DMS114 treated with DMSO at 0.1 percent for 48 hours (cell line): ENCODE data around the gene TRPM2.
"Not testable (repeated sequence)": the region's sequence is repeated elsewhere in the genome, so short reads cannot be mapped to it uniquely, and the experiment has no call there.

Experiments used
- DNase-seq: peaks from one replicate; lab custom pipeline; 2025; ENCODE audit not compliant: unreplicated experiment; lab: John Stamatoyannopoulos, UW

TRPM2 gene

DNA sequence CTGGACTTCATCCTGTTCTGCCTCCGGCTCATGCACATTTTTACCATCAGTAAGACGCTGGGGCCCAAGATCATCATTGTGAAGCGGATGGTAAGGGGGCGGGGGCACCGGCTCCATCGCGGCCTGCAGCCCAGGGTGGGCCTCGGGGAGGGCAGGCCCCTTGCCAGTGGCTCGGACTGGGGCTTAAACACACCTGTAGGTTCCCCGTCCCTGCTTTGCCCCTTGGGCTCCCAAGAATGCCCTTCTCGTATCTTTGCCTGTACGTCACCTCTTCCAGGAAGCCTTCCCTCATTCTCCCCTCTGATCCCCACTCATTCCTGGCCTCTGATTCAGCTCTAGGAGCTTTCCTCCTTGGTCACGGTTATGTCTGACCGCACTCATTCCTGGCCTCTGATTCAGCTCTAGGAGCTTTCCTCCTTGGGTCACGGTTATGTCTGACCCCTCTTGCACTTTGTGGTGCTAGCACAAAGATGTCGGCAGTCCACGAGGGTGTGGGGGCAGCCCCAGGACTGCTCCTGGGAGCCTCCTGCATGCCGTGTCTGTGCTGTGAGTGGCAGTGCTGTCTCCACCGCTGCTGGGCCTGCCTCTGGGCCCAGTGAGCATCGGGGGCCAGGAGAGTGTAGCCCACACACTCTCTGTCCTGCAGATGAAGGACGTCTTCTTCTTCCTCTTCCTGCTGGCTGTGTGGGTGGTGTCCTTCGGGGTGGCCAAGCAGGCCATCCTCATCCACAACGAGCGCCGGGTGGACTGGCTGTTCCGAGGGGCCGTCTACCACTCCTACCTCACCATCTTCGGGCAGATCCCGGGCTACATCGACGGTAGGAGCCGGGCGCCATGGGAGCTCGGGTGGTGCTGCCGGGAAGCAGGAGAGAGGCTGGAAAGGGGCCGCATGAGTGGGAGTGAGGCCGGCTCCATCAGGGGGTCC, 52.8 kb downstream of the TRPM2 start:
- no peak for DNase-seq

GRCh38 chr21:44406953-44407352, 53.5 kb downstream of the TRPM2 start:
- DNase-seq = no peak

- DNase-seq = no peak
Measured at GRCh38 chr21:44407493-44407892, 54.1 kb downstream of the TRPM2 start.

- DNase-seq = no peak
Measured at GRCh38 chr21:44408226-44408625, 54.8 kb downstream of the TRPM2 start.

- DNase-seq = no peak
Measured at GRCh38 chr21:44413566-44414290, 60.3 kb downstream of the TRPM2 start.

DNA sequence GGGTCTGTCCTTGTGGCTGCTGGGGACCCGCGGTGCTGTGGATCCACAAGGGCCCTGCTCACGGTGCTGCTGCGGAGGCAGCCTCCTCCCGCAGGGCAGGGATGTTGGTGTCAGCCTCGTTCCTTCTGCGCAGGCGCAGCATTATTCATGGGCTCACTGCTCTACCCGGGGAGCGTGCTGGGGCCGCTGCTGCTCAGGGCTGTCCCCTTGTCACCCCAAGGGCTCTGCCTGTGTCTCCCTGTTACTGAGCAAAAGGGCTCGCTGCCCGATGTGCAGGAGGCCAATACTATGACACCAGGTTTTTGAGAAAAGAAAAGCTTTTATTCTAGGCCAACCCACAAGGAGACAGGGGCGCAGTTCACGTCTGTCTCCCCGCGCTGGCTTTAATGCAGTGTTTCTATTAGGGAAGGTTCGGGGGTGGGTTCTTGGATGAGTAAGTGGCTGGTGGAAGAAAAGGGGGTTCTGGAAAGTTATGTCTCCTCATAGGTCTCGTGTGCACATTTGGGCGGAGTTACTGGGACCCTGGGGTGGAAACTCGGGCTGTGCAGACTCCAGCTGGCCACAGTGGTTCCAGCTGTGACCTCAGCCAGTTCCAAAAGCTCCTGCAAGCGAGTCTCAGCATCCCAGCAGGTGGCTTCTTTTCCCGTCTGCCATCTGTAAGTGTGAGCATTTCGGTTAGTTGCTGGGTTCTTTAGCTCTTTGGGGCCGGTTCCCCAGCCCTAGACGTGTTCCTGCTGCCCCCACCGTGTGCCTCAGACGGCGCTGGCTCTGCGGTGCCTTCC, 61.1 kb downstream of the TRPM2 start:
- no peak for DNase-seq

GRCh38 chr21:44415073-44416025, 61.9 kb downstream of the TRPM2 start:
- DNase-seq = no peak

- DNase-seq = no peak
Measured at GRCh38 chr21:44416193-44416592, 62.8 kb downstream of the TRPM2 start.

GRCh38 chr21:44417621-44418107, 64.2 kb downstream of the TRPM2 start:
- DNase-seq = not testable (repeated sequence)

DNA sequence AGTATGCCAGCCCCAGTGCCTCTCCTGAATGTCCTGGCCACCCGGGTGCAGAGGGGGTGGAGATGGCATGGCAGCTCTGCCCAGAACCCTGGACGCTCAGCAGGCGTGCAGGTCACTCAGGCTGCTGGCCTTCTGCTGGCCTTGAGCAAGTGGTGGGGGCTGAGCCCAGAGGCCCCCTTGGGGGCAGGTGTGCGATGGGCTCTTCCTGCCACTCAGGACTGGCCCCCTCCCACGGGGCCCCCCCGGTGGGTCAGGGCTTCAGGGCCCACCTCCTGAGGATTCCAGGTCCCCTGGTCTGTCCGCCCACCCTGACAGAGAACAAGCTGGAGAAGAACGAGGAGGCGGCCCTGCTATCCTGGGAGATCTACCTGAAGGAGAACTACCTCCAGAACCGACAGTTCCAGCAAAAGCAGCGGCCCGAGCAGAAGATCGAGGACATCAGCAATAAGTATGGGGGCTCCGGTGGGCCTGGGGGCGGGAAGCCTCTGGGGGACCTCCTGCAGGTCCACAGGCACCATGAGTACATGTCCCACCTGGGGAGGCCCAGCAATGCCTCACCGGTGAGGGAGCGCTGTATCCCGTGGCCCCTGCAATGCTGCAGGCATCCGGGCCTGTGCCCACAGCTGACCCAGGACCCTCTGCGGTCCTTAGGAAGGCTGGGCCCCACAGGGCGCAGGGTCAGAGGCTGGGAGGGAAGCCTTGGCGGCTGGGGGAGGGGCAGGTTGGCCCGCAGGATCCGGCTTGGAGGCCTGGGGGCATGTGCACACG, 64.9 kb downstream of the TRPM2 start:
- no peak for DNase-seq

- no peak for DNase-seq
Measured at GRCh38 chr21:44418876-44419230, 65.4 kb downstream of the TRPM2 start.

DNA sequence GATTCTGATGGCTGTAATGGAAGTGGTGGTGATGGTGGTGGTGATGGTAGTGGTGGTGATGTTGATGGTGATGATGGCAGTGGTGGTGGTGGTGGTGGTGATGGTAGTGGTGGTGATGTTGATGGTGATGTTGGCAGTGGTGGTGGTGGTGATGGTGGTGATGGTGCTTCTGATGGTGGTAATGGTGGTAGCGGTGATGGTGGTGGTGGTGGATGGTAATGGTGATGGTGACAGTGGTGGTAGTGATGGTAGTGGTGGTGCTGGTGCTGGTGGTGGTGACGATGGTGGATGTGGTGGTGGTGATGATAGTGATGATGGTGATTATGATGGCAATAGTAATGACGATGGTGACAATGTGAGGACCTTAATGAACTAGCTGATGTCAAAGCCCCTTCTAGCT, 66.3 kb downstream of the TRPM2 start:
- DNase-seq = no peak

DNA sequence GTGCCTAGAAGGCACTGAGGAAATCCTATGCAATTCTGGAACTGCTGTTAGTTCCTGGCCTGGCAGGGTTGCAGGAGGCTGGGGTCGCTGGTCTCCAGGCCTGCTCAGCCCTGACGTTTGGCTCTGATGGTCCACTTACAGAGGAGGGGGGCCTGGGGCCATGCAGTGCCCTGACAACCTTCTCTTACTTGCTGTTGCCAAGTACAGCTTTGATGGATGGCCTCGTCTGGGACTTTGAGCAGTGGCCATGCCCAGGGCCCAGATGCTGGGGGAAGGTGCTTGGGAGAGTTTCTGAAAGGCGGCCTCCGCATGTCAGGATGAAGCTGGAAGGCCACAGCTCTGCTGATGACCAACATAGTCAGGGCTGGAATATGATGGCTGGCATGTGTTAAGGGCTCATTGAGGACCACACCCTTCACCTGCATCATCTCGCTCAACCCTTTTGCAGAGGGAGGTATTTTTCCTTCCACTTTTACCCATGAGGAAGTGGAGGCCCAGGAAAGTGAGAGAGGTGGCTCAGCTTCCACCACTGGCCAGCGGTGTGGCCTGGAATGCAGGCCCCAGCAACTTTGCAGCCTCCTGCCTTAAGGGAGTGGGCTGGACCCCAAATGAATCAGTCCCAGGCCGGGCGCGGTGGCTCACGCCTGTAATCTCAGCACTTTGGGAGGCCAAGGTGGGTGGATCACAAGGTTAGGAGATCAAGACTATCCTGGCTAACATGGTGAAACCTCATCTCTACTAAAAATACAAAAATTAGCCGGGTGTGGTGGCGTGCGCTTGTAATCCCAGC, 67.2 kb downstream of the TRPM2 start:
- DNase-seq = no peak

DNA sequence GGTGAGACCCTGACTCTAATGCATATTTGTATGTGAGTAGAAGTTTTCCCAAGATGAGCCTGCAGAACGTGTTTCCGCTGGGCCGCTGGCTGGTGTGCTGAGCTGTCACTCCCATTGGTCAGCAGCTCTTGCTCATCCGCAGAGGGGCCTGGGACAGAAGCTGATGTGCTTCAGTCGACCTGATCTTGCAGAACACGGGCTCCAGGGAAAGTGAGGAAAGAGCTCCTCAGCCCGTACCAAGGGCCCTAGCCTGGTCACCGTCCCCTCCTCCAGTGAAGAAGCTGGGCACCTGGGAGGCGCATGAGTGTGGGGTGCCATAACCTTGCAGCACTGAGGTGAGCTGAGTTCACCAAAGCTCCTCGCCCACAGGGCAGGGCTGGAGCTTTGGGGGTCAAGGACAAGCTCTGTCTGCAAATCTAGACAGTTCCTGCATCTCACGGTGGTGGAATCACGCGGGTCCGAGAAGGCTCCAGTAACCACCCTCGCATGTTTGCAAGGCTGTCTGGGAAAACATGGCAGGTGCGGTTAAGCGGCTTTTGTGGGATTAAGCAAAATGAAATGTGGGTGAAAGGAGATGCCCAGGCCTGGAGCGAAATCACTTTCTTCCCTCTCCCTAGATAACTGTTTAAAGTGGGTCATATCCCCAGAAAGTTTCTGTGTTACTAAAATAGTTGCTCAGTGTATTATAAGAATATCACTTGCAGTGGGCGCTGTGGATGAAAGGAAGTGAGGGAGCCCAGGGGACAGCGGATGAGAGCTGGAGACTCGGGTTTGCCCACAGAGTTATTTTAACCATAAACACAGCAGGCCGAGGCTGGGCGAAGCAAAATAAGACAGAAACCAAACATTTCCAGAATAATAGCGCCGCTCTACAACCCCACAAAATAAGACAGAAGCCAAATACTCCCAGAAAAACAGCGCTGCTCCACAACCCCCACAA, 68.8 kb downstream of the TRPM2 start:
- no peak for DNase-seq

GRCh38 chr21:44423312-44423821, 69.9 kb downstream of the TRPM2 start:
- DNase-seq = no peak

DNA sequence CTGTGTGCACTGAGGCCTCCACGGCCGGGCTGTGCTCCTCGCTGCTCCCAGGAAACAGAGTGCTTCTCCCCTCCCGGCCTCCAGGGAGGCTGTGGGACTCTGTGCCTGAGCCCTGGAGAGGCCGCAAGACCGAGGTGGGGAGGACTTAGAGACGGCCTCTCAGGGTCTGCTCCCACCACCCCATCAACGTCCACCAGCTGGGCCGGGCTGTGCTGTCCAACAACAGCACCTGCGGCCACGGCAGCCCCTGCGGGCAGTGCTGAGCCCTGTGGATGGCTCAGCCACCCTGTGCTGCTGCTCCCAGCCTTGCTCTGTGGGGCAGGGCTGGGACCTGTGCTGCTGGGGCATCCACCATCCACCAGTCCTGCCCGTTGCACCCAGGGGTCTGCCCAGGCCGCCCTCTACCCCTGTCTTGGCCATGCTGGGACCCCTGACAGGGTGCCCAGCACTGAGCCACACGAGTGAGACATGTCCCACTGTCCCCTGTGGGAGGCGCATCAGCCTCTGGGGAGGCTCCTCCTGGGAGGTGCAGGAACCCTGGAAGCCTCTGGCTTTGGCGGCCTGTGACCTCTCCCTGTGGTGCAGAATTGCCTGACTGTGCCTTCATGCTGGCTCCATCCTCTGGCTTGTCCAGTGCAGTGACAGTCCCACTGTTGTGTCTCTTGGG, 70.7 kb downstream of the TRPM2 start:
- no peak for DNase-seq
